SK-N-SH (cell line): ENCODE measurements around the gene CNTNAP2.

Experiments used
- EP300 ChIP-seq, 2 experiments: IDR thresholded peaks; 2 replicates each; pipeline versions ENCODE4 v1.4.0 to v1.6.1; 2012; ENCODE audit warnings: borderline replicate concordance in 1 of 2, low read depth in 1 of 2, low read length in 1 of 2
- FOXM1 ChIP-seq: IDR thresholded peaks from 2 replicates; pipeline ENCODE4 v1.4.0; 2012; ENCODE audit warnings: low read depth, mild to moderate bottlenecking
- GABPA ChIP-seq: IDR thresholded peaks from 2 replicates; pipeline ENCODE4 v1.4.0; 2012; ENCODE audit warnings: low read depth, mild to moderate bottlenecking
- GATA2 ChIP-seq: sonication (generic); formaldehyde crosslinking; IDR thresholded peaks from 2 replicates; pipeline ENCODE4 v1.5.0; 2020; ENCODE audit warnings: mild to moderate bottlenecking, missing genetic modification reagents
- NFIC ChIP-seq: IDR thresholded peaks from 2 replicates; pipeline ENCODE4 v1.4.0; 2012; ENCODE audit warnings: borderline replicate concordance
- NRF1 ChIP-seq: IDR thresholded peaks from 2 replicates; pipeline ENCODE4 v1.6.1; 2012; ENCODE audit warnings: low read depth, mild to moderate bottlenecking, low read length
- POLR2AphosphoS5 ChIP-seq: IDR thresholded peaks from 2 replicates; pipeline ENCODE4 v1.6.1; 2012; ENCODE audit warnings: low read depth, low read length
- RAD21 ChIP-seq: IDR thresholded peaks from 2 replicates; pipeline ENCODE4 v1.6.1; 2012; ENCODE audit warnings: mild to moderate bottlenecking, low read length
- RCOR1 ChIP-seq: fragments of 150-350 bp; IDR thresholded peaks from 2 replicates; pipeline ENCODE4 v1.6.1; 2017; ENCODE audit warnings: antibody characterized with exemption, low read length
- TAF1 ChIP-seq: IDR thresholded peaks from 2 replicates; pipeline ENCODE4 v1.6.1; 2012; ENCODE audit warnings: low read depth, mild to moderate bottlenecking, low read length, moderate library complexity, borderline replicate concordance
- YY1 ChIP-seq: IDR thresholded peaks from 2 replicates; pipeline ENCODE4 v1.4.0; 2012; ENCODE audit warnings: low read depth, mild to moderate bottlenecking
- TF ChIP-seq, protein P1 (sequence below): fragments of 200-600 bp; sonication (generic); IDR thresholded peaks from 2 replicates; pipeline ENCODE4 v1.6.1; 2017; ENCODE audit warnings: antibody characterized with exemption, mild to moderate bottlenecking, moderate library complexity

DNA sequence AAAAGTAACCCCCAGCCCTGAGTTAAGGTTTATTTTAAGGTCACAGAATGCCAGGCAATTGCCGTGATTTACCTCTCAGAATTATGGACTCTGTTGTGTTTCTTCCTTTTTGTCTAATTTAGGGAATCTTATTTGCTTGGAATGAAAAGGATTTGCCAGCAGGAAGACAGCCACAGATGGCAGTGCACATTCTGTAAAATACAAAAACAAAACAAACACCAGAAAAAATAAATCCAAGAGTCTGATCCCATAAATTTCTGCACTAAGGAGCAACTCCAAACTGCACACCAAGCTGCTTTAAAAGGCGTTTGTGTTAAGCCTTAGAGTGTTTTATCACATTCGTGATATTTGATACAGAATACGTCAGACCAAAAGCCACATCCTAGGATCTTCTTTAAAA, 2275.0 kb downstream of the CNTNAP2 start:
- TF ChIP-seq RAD21 (no peak), YY1 (no peak), EP300 (IDR thresholded peaks at IDR 0.05; ENCODE audit: borderline replicate concordance in 1 of 2, low read depth in 1 of 2, low read length in 1 of 2) (no peak), RCOR1 (no peak), NFIC (no peak), GABPA (no peak), NRF1 (no peak), POLR2AphosphoS5 (no peak), FOXM1 (no peak), TAF1 (no peak), GATA2 (CRISPR knock-in tag) (no peak)
- TF ChIP-seq, protein P1, sequence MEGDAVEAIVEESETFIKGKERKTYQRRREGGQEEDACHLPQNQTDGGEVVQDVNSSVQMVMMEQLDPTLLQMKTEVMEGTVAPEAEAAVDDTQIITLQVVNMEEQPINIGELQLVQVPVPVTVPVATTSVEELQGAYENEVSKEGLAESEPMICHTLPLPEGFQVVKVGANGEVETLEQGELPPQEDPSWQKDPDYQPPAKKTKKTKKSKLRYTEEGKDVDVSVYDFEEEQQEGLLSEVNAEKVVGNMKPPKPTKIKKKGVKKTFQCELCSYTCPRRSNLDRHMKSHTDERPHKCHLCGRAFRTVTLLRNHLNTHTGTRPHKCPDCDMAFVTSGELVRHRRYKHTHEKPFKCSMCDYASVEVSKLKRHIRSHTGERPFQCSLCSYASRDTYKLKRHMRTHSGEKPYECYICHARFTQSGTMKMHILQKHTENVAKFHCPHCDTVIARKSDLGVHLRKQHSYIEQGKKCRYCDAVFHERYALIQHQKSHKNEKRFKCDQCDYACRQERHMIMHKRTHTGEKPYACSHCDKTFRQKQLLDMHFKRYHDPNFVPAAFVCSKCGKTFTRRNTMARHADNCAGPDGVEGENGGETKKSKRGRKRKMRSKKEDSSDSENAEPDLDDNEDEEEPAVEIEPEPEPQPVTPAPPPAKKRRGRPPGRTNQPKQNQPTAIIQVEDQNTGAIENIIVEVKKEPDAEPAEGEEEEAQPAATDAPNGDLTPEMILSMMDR: no peak
